Sigmoid colon (tissue), 7 donors: ENCODE data around the gene HDAC2. TPM values are rescaled to one million over a fixed set of nuclear protein-coding genes. Genes with fewer than 3 reads are reported as not detected.

Experiments used
- DNase-seq: peaks from one replicate; pipeline ENCODE4 v3.0.0-alpha.2; 2019
- H3K27ac ChIP-seq, 4 donors: fragments of 200-600 bp; sonication (generic); one replicate each; pipeline ENCODE4 v1.5.1; 2016 to 2019; ENCODE audit warnings: mild to moderate bottlenecking in 1 of 4
- H3K27me3 ChIP-seq, 3 donors: fragments of 200-600 bp; sonication (generic); one replicate each; pipeline ENCODE4 v1.5.1; 2019; ENCODE audit warnings: mild to moderate bottlenecking in 1 of 3
- H3K36me3 ChIP-seq, 4 donors: fragments of 200-600 bp; sonication (generic); one replicate each; pipeline ENCODE4 v1.5.1; 2016 to 2019
- H3K4me1 ChIP-seq, 4 donors: fragments of 200-600 bp; sonication (generic); one replicate each; pipeline ENCODE4 v1.5.1; 2017 to 2019
- H3K4me3 ChIP-seq, 4 donors: fragments of 200-600 bp; sonication (generic); one replicate each; pipeline ENCODE4 v1.5.1; 2017 to 2019; ENCODE audit warnings: mild to moderate bottlenecking in 2 of 4, moderate library complexity in 1 of 4
- H3K9me3 ChIP-seq, 4 donors: fragments of 200-600 bp in 3 of 4; sonication (generic) in 3 of 4; one replicate each; pipeline versions ENCODE4 v1.5.1 to v1.6.1; 2013 to 2019
- EP300 ChIP-seq, 4 donors: sonication (generic); formaldehyde crosslinking; IDR thresholded peaks; one replicate each; pipeline ENCODE4 v1.6.1; 2017; ENCODE audit warnings: antibody characterized with exemption in 4 of 4
- POLR2A ChIP-seq, 2 donors: fragments of 450-650 bp; IDR thresholded peaks; one replicate each; pipeline ENCODE4 v1.6.1; 2016; ENCODE audit warnings: antibody characterized with exemption in 2 of 2, mild to moderate bottlenecking in 2 of 2, moderate library complexity in 2 of 2
- POLR2AphosphoS5 ChIP-seq, 4 donors: sonication (generic); formaldehyde crosslinking; IDR thresholded peaks; one replicate each; pipeline ENCODE4 v1.6.1; 2017; ENCODE audit warnings: antibody characterized with exemption in 4 of 4
- WGBS, 2 donors: extraction: QIAGEN DNeasy Blood & Tissue Kit; methylation state at CpG; one replicate each; pipeline ENCODE4 v1.1.7; 2013; 5-methylcytosine and 5-hydroxymethylcytosine counted together
- intact Hi-C: fragments of 100-400 bp; cut with DNase I; formaldehyde crosslinking; loops from one replicate; pipeline ENCODE4 v1.15.1; 2023
- polyA plus RNA-seq, 3 donors: library from polyadenylated mRNA; stranded (reverse); fragments of 200-250 nt; gene quantifications; one replicate each; pipeline ENCODE4 v1.2.3, GENCODE V29; 2013
- total RNA-seq, 4 donors: library from RNA; depleted of rRNA; stranded (reverse); fragments of >200 nt; gene quantifications; one replicate each; pipeline ENCODE4 v1.1.0, GENCODE V29; 2016
- TF ChIP-seq, protein P1 (sequence below), 4 experiments: fragments of 450-650 bp in 3 of 4; fragments of 200-600 bp in 1 of 4; IDR thresholded peaks; one replicate each; pipeline ENCODE4 v1.5.1; 2016 to 2019; ENCODE audit warnings: antibody characterized with exemption in 4 of 4, mild to moderate bottlenecking in 3 of 4, moderate library complexity in 2 of 4
- donor health status: healthy with polysubstance abuse.
- donor health status: Bipolar disorder and iron deficiency.
- donor health status: healthy.

HDAC2 gene
- total and polyA plus RNA-seq, 7 donors: 44.4 to 71.7 (median 63.7) TPM

DNA sequence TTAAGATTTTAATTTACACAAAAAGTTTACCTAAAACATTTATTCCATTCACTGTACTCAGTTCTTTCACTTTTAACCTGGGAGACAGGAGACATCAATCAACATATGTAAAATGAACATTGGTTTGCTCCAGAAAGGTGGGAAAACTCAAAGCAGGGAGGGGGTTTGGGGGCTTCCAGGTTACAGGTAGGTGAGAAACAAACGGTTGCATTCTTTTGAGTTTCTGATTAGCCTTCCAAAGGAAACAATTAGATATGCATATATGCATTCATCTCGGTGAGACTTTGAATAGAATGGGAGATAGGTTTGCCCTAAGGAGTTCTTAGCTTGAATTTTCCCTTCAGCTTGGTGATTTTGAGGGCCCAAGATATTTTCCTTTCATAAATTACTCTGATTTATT lies 38.2 kb upstream of the HDAC2 start:
- Histone ChIP-seq H3K27ac (no peak overlapping the region), H3K4me3 (no peak overlapping the region), H3K27me3 (no peaks in the 10 kb centered on the region), H3K9me3 (no peaks in the 10 kb centered on the region), H3K36me3 (no peaks in the 10 kb centered on the region), H3K4me1 (peaks cover 0 to 6% (median 0%) of the 10 kb centered on the region in 4 donors)
- WGBS, 2 donors: 60 to 67% methylated on average over 2 of the region's 2 CpGs
- no peak for TF ChIP-seq EP300 (IDR thresholded peaks at IDR 0.05)
- TF ChIP-seq, protein P1, sequence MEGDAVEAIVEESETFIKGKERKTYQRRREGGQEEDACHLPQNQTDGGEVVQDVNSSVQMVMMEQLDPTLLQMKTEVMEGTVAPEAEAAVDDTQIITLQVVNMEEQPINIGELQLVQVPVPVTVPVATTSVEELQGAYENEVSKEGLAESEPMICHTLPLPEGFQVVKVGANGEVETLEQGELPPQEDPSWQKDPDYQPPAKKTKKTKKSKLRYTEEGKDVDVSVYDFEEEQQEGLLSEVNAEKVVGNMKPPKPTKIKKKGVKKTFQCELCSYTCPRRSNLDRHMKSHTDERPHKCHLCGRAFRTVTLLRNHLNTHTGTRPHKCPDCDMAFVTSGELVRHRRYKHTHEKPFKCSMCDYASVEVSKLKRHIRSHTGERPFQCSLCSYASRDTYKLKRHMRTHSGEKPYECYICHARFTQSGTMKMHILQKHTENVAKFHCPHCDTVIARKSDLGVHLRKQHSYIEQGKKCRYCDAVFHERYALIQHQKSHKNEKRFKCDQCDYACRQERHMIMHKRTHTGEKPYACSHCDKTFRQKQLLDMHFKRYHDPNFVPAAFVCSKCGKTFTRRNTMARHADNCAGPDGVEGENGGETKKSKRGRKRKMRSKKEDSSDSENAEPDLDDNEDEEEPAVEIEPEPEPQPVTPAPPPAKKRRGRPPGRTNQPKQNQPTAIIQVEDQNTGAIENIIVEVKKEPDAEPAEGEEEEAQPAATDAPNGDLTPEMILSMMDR (IDR thresholded peaks at IDR 0.05): no peak
- no peak for TF ChIP-seq POLR2AphosphoS5 (IDR thresholded peaks at IDR 0.05)
- TF ChIP-seq POLR2A (IDR thresholded peaks at IDR 0.05): no peak
- intact Hi-C loops: no loop called here
- no peak for DNase-seq

DNA sequence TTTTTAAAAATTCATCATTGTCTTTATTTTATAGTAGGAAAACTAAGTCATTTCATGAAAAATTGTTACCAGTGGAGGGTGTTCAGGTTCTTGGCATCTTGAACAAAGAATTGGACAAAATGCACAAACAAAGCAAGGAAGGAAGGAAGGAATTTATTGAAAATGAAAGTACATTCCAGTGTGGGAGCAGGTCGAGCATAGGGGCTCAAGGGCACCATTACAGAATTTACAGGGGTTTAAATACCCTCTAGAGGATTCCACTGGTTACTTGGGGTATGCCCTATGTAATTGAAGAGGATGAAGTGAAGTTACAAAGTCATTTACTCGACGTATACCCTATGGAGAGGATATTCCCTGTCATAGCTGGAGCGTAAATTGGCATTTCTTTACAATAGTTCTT lies 37.4 kb upstream of the HDAC2 start:
- DNase-seq: no peak
- Histone ChIP-seq H3K27ac (no peak overlapping the region), H3K27me3 (no peaks in the 10 kb centered on the region), H3K4me1 (peaks cover 0 to 6% (median 0%) of the 10 kb centered on the region in 4 donors), H3K9me3 (no peaks in the 10 kb centered on the region), H3K4me3 (no peak overlapping the region), H3K36me3 (no peaks in the 10 kb centered on the region)
- TF ChIP-seq EP300 (IDR thresholded peaks at IDR 0.05) (no peak), POLR2A (IDR thresholded peaks at IDR 0.05) (no peak), POLR2AphosphoS5 (IDR thresholded peaks at IDR 0.05) (no peak)
- TF ChIP-seq, protein P1 (IDR thresholded peaks at IDR 0.05): no peak
- WGBS, 2 donors: 83% methylated on average over 4 of the region's 4 CpGs
- intact Hi-C loops: no loop called here

DNA sequence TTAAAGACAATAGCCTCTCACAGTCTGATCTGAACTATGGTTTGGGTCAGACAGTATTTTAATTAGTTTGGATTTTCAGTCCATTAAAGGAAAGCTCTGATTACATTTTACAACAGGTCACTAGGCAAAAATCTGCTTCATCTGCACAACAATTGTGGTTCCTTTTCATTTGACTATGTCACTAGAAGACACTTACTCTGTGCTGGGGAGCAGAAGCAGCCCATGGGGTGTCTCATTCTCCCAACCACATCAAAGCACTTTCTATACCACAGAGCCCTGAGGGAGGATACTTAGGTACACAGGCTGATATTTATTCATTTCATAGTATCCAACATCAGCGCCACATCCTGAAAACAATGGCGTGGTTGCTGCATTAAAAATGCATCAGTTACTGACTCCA lies 36.6 kb upstream of the HDAC2 start:
- no peaks in the 10 kb centered on the region for H3K27me3 ChIP-seq
- no peak overlapping the region for H3K4me3 ChIP-seq
- TF ChIP-seq, protein P1 (IDR thresholded peaks at IDR 0.05): no peak
- H3K4me1 ChIP-seq: peaks cover 0 to 6% (median 0%) of the 10 kb centered on the region in 4 donors
- no peak overlapping the region for H3K27ac ChIP-seq
- intact Hi-C loops: no loop called here
- H3K36me3 ChIP-seq: no peaks in the 10 kb centered on the region
- DNase-seq: no peak
- no peaks in the 10 kb centered on the region for H3K9me3 ChIP-seq
- 76 to 86% methylated on average over 2 of the region's 2 CpGs for WGBS, 2 donors

DNA sequence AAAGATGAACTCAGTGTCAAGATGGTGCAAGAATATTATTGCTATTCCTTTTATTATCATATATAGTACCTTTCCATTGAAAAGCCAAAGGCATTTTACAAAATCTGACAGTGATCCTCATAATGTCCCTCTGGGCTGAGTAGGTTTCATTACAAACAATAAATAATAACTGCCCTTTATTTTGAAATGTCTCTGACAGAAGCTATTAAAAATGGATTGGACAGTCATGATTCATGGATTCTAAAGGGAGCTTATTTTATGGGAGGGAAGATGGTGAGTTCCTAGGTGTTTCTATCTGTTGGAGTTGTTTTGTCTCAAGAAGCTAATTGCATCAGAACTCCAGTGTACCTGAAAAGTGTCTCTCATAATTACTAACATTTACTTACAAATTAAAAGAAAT lies 30.4 kb upstream of the HDAC2 start:
- H3K27ac ChIP-seq: no peak overlapping the region

DNA sequence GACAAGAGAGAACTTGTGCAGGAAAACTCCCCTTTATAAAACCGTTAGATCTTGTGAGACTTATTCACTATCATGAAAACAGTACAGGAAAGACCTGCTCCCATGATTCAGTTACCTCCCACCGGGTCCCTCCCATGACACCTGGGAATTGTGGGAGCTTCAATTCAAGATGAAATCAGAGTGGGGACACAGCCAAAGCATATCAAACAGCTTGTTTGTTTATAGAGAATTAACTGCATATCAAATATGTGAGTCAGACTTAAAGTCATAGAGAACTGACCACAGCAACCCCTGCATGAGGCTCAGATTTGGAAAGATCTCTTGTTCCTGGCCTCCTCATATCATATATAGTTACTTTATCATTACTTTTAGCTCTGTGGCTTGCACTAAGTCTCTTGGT lies 29.1 kb upstream of the HDAC2 start:
- H3K36me3 ChIP-seq: no peaks in the 10 kb centered on the region
- no peak for TF ChIP-seq EP300 (IDR thresholded peaks at IDR 0.05)
- TF ChIP-seq POLR2A (IDR thresholded peaks at IDR 0.05): no peak
- TF ChIP-seq POLR2AphosphoS5 (IDR thresholded peaks at IDR 0.05): no peak
- TF ChIP-seq, protein P1 (IDR thresholded peaks at IDR 0.05): no peak
- 47 to 83% methylated on average over 2 of the region's 2 CpGs for WGBS, 2 donors
- no peaks in the 10 kb centered on the region for H3K27me3 ChIP-seq
- intact Hi-C loops: no loop called here
- DNase-seq: no peak
- no peak overlapping the region for H3K27ac ChIP-seq
- no peak overlapping the region for H3K4me3 ChIP-seq
- H3K9me3 ChIP-seq: peaks cover 0 to 4% (median 0%) of the 10 kb centered on the region in 4 donors
- peaks cover 0 to 25% (median 24%) of the 10 kb centered on the region in 4 donors for H3K4me1 ChIP-seq

More for the DNA sequence above, 30.4 kb upstream of the HDAC2 start:
- H3K36me3 ChIP-seq: no peaks in the 10 kb centered on the region
- TF ChIP-seq POLR2A (IDR thresholded peaks at IDR 0.05): no peak
- TF ChIP-seq, protein P1 (IDR thresholded peaks at IDR 0.05): no peak
- no peak for TF ChIP-seq POLR2AphosphoS5 (IDR thresholded peaks at IDR 0.05)
- no peak overlapping the region for H3K4me3 ChIP-seq
- intact Hi-C loops: no loop called here
- H3K4me1 ChIP-seq: peaks cover 0 to 14% (median 12%) of the 10 kb centered on the region in 4 donors
- DNase-seq: no peak
- H3K9me3 ChIP-seq: peaks cover 0 to 4% (median 0%) of the 10 kb centered on the region in 4 donors
- no peaks in the 10 kb centered on the region for H3K27me3 ChIP-seq
